Dermis lymphatic vessel endothelial cell (primary cell): ENCODE measurements around the gene FCRLA. TPM values are rescaled to one million over a fixed set of nuclear protein-coding genes. Genes with fewer than 3 reads are reported as not detected.

Source experiments
- total RNA-seq: library from RNA; depleted of rRNA; stranded (reverse); fragments of >200 nt; gene quantifications from 2 replicates; pipeline ENCODE4 v1.2.1, GENCODE V29; 2014

The FCRLA gene, protein sequence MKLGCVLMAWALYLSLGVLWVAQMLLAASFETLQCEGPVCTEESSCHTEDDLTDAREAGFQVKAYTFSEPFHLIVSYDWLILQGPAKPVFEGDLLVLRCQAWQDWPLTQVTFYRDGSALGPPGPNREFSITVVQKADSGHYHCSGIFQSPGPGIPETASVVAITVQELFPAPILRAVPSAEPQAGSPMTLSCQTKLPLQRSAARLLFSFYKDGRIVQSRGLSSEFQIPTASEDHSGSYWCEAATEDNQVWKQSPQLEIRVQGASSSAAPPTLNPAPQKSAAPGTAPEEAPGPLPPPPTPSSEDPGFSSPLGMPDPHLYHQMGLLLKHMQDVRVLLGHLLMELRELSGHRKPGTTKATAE
- 0.76 TPM in 1 of 2 replicates, not detected in the other for total RNA-seq

DNA sequence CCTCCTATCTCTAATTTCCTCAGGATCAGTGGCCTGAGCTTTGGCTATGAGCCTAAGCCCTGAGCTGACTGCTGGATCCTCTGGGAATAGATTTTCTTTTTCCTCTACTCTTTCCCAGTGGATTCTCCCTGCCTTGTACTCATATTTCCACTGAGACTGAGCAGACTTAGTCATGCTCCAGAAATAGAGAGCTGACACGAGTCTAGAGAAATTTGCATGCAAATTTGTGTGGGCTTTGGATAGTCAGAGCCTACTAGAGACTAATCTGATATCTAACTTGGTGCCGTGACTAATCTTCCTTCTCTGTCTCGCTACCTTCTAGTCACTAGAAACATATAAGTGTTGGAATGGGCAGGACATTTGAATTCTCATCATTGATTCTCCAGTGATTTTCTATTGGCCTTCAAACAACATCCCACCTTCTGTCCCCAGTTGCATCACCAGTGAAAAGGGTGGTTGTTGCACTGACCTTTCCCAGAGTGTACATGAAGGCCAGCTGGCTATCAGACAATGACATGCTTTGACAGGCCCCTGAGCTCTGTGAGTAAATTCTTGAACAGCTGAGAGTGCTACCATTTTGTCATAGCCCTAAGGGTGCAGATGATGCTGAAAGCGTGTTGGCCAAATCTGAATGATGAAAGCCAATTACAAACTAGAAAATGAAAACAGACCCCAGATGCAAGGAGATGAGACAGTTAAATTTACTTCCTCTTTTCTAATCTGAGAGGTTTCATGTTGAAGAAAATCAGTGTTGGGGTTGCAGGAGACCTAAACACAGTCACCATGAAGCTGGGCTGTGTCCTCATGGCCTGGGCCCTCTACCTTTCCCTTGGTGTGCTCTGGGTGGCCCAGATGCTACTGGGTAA, at the start of gene FCRLA:
Gene FCRLA, plus strand, starts transcription at position 748 of the 866 bp plus-strand sequence. Its CDS starts 36 bp downstream, at position 784.

DNA sequence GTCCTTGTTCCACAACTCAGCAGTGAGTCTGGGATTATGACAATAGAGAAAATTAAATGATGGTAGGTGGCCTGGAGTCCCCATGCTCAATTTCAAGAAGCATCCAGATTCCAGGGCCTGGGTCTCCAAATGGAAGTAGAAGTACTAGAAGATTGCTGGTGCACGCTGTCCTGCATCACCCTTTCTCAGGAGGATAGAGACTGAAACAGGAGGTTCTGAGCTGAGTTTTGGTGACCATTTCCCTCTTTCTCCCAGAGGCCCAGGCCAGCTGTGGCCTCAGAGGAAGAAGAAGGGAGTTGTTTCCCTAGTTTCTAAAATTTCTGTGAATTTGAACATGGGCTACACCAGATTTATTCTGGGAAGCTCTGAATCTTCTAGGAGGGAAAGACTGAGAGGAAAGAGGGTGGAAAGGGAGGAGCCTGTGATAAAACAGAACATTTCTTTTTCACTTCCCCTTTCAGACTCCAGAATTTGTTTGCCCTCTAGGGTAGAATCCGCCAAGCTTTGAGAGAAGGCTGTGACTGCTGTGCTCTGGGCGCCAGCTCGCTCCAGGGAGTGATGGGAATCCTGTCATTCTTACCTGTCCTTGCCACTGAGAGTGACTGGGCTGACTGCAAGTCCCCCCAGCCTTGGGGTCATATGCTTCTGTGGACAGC, 44.2 kb upstream of the FCRLA start, which contains the start of gene FCGR2B:
Gene FCGR2B, plus strand, starts transcription at position 460 of the 656 bp plus-strand sequence. Its CDS starts 99 bp downstream, at position 559.

DNA sequence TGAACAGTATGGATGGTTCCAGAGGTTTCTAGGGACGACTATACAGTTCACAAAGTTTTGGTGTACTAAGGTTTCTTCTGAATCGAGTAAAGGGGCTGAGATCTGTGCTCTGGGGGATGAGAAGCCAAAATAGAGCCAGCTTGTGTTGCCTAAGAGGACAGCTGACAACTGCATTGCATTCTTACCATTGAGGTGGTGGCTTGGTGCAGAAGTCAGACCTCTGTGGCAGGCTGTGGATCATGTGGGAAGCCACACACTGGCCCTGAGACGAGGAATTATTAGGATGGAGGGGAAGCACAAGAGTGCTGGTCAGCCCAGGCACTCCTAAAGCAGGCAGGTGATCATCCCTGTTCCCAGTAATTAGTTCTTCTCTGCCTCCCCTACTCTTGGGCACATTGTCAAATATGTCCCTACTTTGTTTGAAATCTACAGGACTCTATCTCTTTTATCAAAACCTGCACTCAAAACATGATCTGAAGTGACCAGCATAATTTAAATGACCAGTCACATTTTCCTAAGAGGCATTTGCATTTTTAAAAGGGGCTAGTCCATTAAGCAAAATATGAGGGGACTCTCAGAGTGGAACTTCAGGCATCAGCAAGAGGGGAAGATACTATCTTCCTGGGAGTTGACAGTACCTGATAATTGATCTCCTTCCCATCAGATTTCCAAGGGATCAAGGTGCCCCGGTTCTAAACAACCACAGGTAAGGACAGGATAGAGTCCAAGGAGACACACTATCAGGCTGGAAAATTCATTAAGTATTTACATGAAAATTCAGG, 14.1 kb downstream of the FCRLA start, which contains the start of gene FCRLB:
Gene FCRLB, plus strand, starts transcription at position 589 of the 782 bp plus-strand sequence. CDS start 1,129 bp downstream, outside the sequence.

DNA sequence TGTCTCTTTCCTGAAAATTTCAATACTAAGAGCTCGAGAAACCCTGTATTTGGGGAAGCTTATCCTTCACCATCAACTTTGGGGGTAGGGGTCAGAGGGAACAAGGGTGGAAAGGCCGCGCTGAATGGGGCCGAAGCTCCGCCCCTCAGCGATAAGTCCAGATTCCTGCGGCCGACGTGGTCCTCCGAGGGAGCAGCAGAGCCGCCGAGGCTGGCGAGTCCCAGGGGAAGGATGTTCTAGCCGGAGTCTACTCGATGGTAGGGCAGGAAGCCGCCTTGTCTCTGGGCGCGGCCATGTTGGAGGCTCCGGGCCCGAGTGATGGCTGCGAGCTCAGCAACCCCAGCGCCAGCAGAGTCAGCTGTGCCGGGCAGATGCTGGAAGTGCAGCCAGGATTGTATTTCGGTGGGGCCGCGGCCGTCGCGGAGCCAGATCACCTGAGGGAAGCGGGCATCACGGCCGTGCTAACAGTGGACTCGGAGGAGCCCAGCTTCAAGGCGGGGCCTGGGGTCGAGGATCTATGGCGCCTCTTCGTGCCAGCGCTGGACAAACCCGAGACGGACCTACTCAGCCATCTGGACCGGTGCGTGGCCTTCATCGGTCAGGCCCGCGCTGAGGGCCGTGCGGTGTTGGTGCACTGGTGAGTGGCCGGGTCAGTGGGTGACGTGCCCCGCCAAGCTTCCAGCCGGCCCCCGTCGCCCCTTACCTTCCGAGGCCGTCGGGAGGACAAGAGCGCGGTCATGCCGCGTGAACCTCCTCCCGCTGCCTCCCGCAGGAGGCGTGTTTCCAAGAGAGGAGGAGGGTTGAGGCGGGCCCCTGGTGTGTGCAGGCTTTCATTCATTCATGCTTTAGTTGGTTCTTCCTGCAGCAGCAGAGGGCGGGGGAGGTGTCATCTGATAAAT, 42.7 kb downstream of the FCRLA start, which contains the start of gene DUSP12:
Gene DUSP12, plus strand, starts transcription at position 278 of the 899 bp plus-strand sequence. Its CDS starts 16 bp downstream, at position 294.

Other genes with a start within 250 kb of the FCRLA start
- 0.87 and 1.5 TPM in 2 replicates for gene FCGR2A, start 201.8 kb upstream of the FCRLA start, total RNA-seq
- gene HSPA6, start 182.7 kb upstream of the FCRLA start, total RNA-seq, result 0.22 and 0.60 TPM in 2 replicates
- gene FCGR3A, start 157.4 kb upstream of the FCRLA start, total RNA-seq, result not detected in 2 replicates
- not detected in 2 replicates for gene FCGR3B, start 76.1 kb upstream of the FCRLA start, total RNA-seq
- not detected in 2 replicates for gene FCGR2B, start 44.1 kb upstream of the FCRLA start, total RNA-seq
- gene FCRLB, start 14.3 kb downstream of the FCRLA start, total RNA-seq, result 0.43 TPM in 2 replicates
- 26.8 and 31.5 TPM in 2 replicates for gene DUSP12, start 42.6 kb downstream of the FCRLA start, total RNA-seq
- gene ATF6, start 59.1 kb downstream of the FCRLA start, total RNA-seq, result 67.0 and 79.4 TPM in 2 replicates